ENCODE results near the gene COL12A1.

Gene COL12A1

GRCh38 chr6:75142721-75143120, 63.1 kb downstream of the COL12A1 start:
- peak; percentile 68 for DNase-seq

GRCh38 chr6:75135876-75136275, 70.0 kb downstream of the COL12A1 start:
- no peak for DNase-seq

- DNase-seq: peak; percentile 28
These were observed 70.4 kb downstream of the COL12A1 start for GRCh38 chr6:75135450-75135849.

GRCh38 chr6:75130784-75131183, 75.1 kb downstream of the COL12A1 start:
- DNase-seq: peak; percentile 44

GRCh38 chr6:75128878-75129570, 76.8 kb downstream of the COL12A1 start:
- DNase-seq: no peak

- DNase-seq: peak; percentile 53
These were observed 79.3 kb downstream of the COL12A1 start for GRCh38 chr6:75126518-75126917.

GRCh38 chr6:75124983-75125382, 80.9 kb downstream of the COL12A1 start:
- DNase-seq: no peak

- no peak for DNase-seq
These were observed 81.8 kb downstream of the COL12A1 start for GRCh38 chr6:75124085-75124484.

- DNase-seq: no peak
These were observed 86.8 kb downstream of the COL12A1 start for GRCh38 chr6:75118925-75119515.

GRCh38 chr6:75117701-75118100, 88.2 kb downstream of the COL12A1 start:
- DNase-seq: peak; percentile 77

GRCh38 chr6:75116946-75117345, 88.9 kb downstream of the COL12A1 start:
- DNase-seq: peak; percentile 85

GRCh38 chr6:75115481-75115880, 90.4 kb downstream of the COL12A1 start:
- DNase-seq: peak; percentile 76

- no peak for DNase-seq
These were observed 91.0 kb downstream of the COL12A1 start for GRCh38 chr6:75114806-75115205.

- DNase-seq: no peak
These were observed 91.7 kb downstream of the COL12A1 start for GRCh38 chr6:75114195-75114594.

- peak; percentile 44 for DNase-seq
These were observed 92.4 kb downstream of the COL12A1 start for GRCh38 chr6:75113446-75113845.

- peak; percentile 15 for DNase-seq
These were observed 96.1 kb downstream of the COL12A1 start for GRCh38 chr6:75109765-75110164.

- no peak for DNase-seq
These were observed 96.8 kb downstream of the COL12A1 start for GRCh38 chr6:75109022-75109421.

GRCh38 chr6:75108333-75108974, 97.4 kb downstream of the COL12A1 start:
- DNase-seq: no peak

GRCh38 chr6:75107913-75108312, 97.9 kb downstream of the COL12A1 start:
- DNase-seq: no peak

- DNase-seq: no peak
These were observed 99.4 kb downstream of the COL12A1 start for GRCh38 chr6:75106426-75106825.

GRCh38 chr6:75103431-75103830, 102.4 kb downstream of the COL12A1 start:
- no peak for DNase-seq

GRCh38 chr6:75102301-75102700, 103.6 kb downstream of the COL12A1 start:
- peak; percentile 77 for DNase-seq

- DNase-seq: peak; percentile 86
These were observed 104.0 kb downstream of the COL12A1 start for GRCh38 chr6:75101896-75102295.

GRCh38 chr6:75098709-75099108, 107.1 kb downstream of the COL12A1 start:
- DNase-seq: peak; percentile 97

Data from fibroblast of skin of back (primary cell).